Esophagus muscularis mucosa (tissue), 4 donors: Measurements from ENCODE around the gene CCDC83. TPM values are rescaled to one million over a fixed set of nuclear protein-coding genes. Genes with fewer than 3 reads are reported as not detected.
A peak's percentile ranks its signal among the peaks of the same experiment; 100 is the strongest.

Experiments
- DNase-seq: peaks from one replicate; pipeline ENCODE4 v3.0.0-alpha.2; 2017; ENCODE audit errors: extremely low spot score
- H3K27ac ChIP-seq, 4 donors: fragments of 200-600 bp; sonication (generic); replicated peaks in 1 of 4; 1 replicate in 3 of 4; 2 replicates in 1 of 4; pipeline ENCODE4 v1.5.1; 2016 to 2019; ENCODE audit warnings: mild to moderate bottlenecking in 1 of 4
- H3K27me3 ChIP-seq, 4 donors: fragments of 200-600 bp; sonication (generic); one replicate each; pipeline versions ENCODE4 v1.5.1 to v1.6.0; 2016 to 2019
- H3K36me3 ChIP-seq, 4 donors: fragments of 200-600 bp; sonication (generic); one replicate each; pipeline ENCODE4 v1.5.1; 2016 to 2019
- H3K4me1 ChIP-seq, 4 donors: fragments of 200-600 bp; sonication (generic); one replicate each; pipeline ENCODE4 v1.5.1; 2016 to 2019
- H3K4me3 ChIP-seq, 4 donors: fragments of 200-600 bp; sonication (generic); 1 replicate in 2 of 4; 2 replicates in 2 of 4; pipeline ENCODE4 v1.5.1; 2016 to 2019; ENCODE audit warnings: mild to moderate bottlenecking in 4 of 4, moderate library complexity in 1 of 4
- H3K9me3 ChIP-seq, 4 donors: fragments of 200-600 bp; sonication (generic); 1 replicate in 3 of 4; 2 replicates in 1 of 4; pipeline ENCODE4 v1.5.1; 2016 to 2019
- EP300 ChIP-seq: sonication (generic); formaldehyde crosslinking; IDR thresholded peaks from one replicate; pipeline ENCODE4 v1.6.1; 2017; ENCODE audit warnings: antibody characterized with exemption
- POLR2A ChIP-seq: fragments of 450-650 bp; IDR thresholded peaks from one replicate; pipeline ENCODE4 v1.6.1; 2017; ENCODE audit warnings: antibody characterized with exemption, moderate library complexity, mild to moderate bottlenecking, low read depth
- POLR2AphosphoS5 ChIP-seq, 2 donors: sonication (generic); formaldehyde crosslinking; IDR thresholded peaks; one replicate each; pipeline ENCODE4 v1.6.1; 2017; ENCODE audit warnings: antibody characterized with exemption in 2 of 2
- WGBS: methylation state at CpG from one replicate; pipeline ENCODE4 v1.1.5; 2018; 5-methylcytosine and 5-hydroxymethylcytosine counted together
- intact Hi-C: fragments of 100-400 bp; cut with DNase I; formaldehyde crosslinking; loops from one replicate; pipeline ENCODE4 v1.15.1; 2023
- total RNA-seq, 4 donors: library from RNA; depleted of rRNA; stranded (reverse); fragments of >200 nt; gene quantifications; one replicate each; pipeline versions ENCODE4 v1.1.0 to v1.2.1, GENCODE V29; 2016
- TF ChIP-seq, protein P1 (sequence below), 3 experiments: fragments of 200-600 bp in 2 of 3; fragments of 450-650 bp in 1 of 3; sonication (generic) in 2 of 3; IDR thresholded peaks; one replicate each; pipeline ENCODE4 v1.5.1; 2017 to 2019; ENCODE audit warnings: antibody characterized with exemption in 3 of 3, mild to moderate bottlenecking in 2 of 3, moderate library complexity in 1 of 3

The CCDC83 gene
- total RNA-seq, 4 donors from 2014 or later = not detected

- peak overlapping the region; percentile 36 to 75 (median 50) for H3K27ac ChIP-seq
- 13% methylated on average over 1 of the region's 1 CpG for WGBS
- H3K36me3 ChIP-seq = peaks cover 16 to 69% (median 42%) of the 10 kb centered on the region in 4 donors
- no peaks in the 10 kb centered on the region for H3K27me3 ChIP-seq
- no peak for DNase-seq
- no peaks in the 10 kb centered on the region for H3K9me3 ChIP-seq
- H3K4me1 ChIP-seq = peaks cover 22 to 36% (median 23%) of the 10 kb centered on the region in 4 donors
- TF ChIP-seq POLR2A (no peak), POLR2AphosphoS5 (IDR thresholded peaks at IDR 0.05) (peak in 1 of 2 donors; percentile 14), EP300 (no peak)
- TF ChIP-seq, protein P1, sequence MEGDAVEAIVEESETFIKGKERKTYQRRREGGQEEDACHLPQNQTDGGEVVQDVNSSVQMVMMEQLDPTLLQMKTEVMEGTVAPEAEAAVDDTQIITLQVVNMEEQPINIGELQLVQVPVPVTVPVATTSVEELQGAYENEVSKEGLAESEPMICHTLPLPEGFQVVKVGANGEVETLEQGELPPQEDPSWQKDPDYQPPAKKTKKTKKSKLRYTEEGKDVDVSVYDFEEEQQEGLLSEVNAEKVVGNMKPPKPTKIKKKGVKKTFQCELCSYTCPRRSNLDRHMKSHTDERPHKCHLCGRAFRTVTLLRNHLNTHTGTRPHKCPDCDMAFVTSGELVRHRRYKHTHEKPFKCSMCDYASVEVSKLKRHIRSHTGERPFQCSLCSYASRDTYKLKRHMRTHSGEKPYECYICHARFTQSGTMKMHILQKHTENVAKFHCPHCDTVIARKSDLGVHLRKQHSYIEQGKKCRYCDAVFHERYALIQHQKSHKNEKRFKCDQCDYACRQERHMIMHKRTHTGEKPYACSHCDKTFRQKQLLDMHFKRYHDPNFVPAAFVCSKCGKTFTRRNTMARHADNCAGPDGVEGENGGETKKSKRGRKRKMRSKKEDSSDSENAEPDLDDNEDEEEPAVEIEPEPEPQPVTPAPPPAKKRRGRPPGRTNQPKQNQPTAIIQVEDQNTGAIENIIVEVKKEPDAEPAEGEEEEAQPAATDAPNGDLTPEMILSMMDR (IDR thresholded peaks at IDR 0.05) = no peak
- intact Hi-C loops = no loop called here
- H3K4me3 ChIP-seq = no peak overlapping the region
Observed at GRCh38 chr11:85955531-85955930, 100.3 kb downstream of the CCDC83 start.

DNA sequence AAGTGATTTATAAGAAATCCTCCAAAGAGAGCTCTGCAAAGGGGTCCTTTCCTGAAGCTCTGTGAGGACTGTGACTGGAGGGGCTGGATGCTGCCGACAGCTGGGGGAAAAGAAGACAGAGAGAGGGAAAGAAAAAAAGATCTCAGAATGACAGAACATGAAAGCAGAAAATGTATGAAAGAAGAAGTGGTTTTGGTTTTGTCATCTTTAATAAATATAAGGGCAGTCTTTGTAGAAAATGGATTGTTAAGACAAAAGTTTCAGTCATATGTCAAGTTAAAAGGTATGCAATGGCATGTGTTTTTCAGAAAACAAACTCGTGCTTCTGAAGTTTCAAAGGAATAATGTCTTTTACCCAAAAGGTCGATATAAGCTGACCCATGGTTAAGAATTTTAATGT, 105.5 kb downstream of the CCDC83 start:
- H3K27me3 ChIP-seq = no peaks in the 10 kb centered on the region
- no peaks in the 10 kb centered on the region for H3K9me3 ChIP-seq
- intact Hi-C loops = no loop called here
- WGBS = 76% methylated on average over 3 of the region's 3 CpGs
- no peak for DNase-seq
- peaks cover 8 to 37% (median 22%) of the 10 kb centered on the region in 4 donors for H3K4me1 ChIP-seq
- TF ChIP-seq POLR2A = no peak
- no peak for TF ChIP-seq POLR2AphosphoS5 (IDR thresholded peaks at IDR 0.05)
- TF ChIP-seq EP300 = no peak
- TF ChIP-seq, protein P1 (IDR thresholded peaks at IDR 0.05) = no peak
- H3K4me3 ChIP-seq = no peak overlapping the region
- H3K36me3 ChIP-seq = peaks cover 16 to 90% (median 53%) of the 10 kb centered on the region in 4 donors
- no peak overlapping the region for H3K27ac ChIP-seq

GRCh38 chr11:85961130-85961529, 105.9 kb downstream of the CCDC83 start:
- H3K36me3 ChIP-seq = peaks cover 16 to 90% (median 55%) of the 10 kb centered on the region in 4 donors
- no peak for DNase-seq
- TF ChIP-seq, protein P1 (IDR thresholded peaks at IDR 0.05) = no peak
- TF ChIP-seq POLR2A (no peak), EP300 (no peak), POLR2AphosphoS5 (IDR thresholded peaks at IDR 0.05) (no peak)
- 53% methylated on average over 6 of the region's 6 CpGs for WGBS
- H3K27me3 ChIP-seq = no peaks in the 10 kb centered on the region
- H3K9me3 ChIP-seq = no peaks in the 10 kb centered on the region
- H3K4me3 ChIP-seq = no peak overlapping the region
- peaks cover 3 to 32% (median 17%) of the 10 kb centered on the region in 4 donors for H3K4me1 ChIP-seq
- intact Hi-C loops = no loop called here
- H3K27ac ChIP-seq = no peak overlapping the region

GRCh38 chr11:85961930-85962363, 106.8 kb downstream of the CCDC83 start:
- H3K27me3 ChIP-seq = no peaks in the 10 kb centered on the region
- DNase-seq = no peak
- TF ChIP-seq, protein P1 (IDR thresholded peaks at IDR 0.05) = no peak
- no peak for TF ChIP-seq POLR2A
- no peak for TF ChIP-seq POLR2AphosphoS5 (IDR thresholded peaks at IDR 0.05)
- TF ChIP-seq EP300 = no peak
- H3K36me3 ChIP-seq = peaks cover 22 to 90% (median 55%) of the 10 kb centered on the region in 4 donors
- no peak overlapping the region for H3K27ac ChIP-seq
- no peaks in the 10 kb centered on the region for H3K9me3 ChIP-seq
- no peak overlapping the region for H3K4me3 ChIP-seq
- H3K4me1 ChIP-seq = peaks cover 0 to 26% (median 13%) of the 10 kb centered on the region in 4 donors
- intact Hi-C loops = no loop called here
- 69% methylated on average over 5 of the region's 5 CpGs for WGBS

DNA sequence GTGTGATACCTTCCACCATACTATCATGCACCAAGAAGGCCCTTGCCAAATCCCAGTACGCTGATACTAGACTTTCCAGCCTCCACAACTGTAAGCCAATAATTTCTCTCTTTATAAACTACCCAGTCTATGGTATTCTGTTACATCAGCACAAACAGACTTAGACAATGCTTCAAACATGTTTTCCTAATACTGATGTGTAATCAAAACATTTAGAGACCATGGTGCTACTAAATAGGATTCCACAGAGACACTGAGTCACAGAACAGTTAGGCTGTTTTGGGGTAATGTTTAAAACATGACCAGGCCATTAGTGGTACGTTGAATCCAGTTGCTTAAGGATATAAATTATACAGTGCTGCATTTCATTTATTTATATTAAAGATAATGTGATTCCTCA, 110.0 kb downstream of the CCDC83 start:
- 89% methylated on average over 2 of the region's 2 CpGs for WGBS
- Histone ChIP-seq H3K36me3 (peaks cover 5 to 71% (median 40%) of the 10 kb centered on the region in 4 donors), H3K4me1 (peaks cover 16 to 40% (median 35%) of the 10 kb centered on the region in 4 donors), H3K27me3 (no peaks in the 10 kb centered on the region), H3K9me3 (no peaks in the 10 kb centered on the region), H3K4me3 (no peak overlapping the region), H3K27ac (no peak overlapping the region)
- no peak for TF ChIP-seq POLR2AphosphoS5 (IDR thresholded peaks at IDR 0.05)
- TF ChIP-seq EP300 = no peak
- no peak for TF ChIP-seq POLR2A
- TF ChIP-seq, protein P1 (IDR thresholded peaks at IDR 0.05) = no peak
- no peak for DNase-seq
- intact Hi-C loops = no loop called here
